ENCODE results near the gene MANF.

GRCh38 chr3:51422211-51422610 lies 37.1 kb downstream of the MANF start:
- TF ChIP-seq CTCF (IDR thresholded peaks at IDR 0.05) (no peak), POLR2A (IDR thresholded peaks at IDR 0.05) (no peak)

All from tibial nerve (tissue), 3 donors.